ENCODE results near the gene PRKCE.

- no peak for TF ChIP-seq CTCF (conservative IDR thresholded peaks at IDR 0.05; ENCODE audit: low read length)
- no peak for TF ChIP-seq EZH2phosphoT487 (IDR thresholded peaks at IDR 0.05; ENCODE audit: borderline replicate concordance, low read depth, low read length)
Observed at GRCh38 chr2:45859682-45860081, 208.2 kb downstream of the PRKCE start.

Measured in OCI-LY7 (cell line).